Measurements from ENCODE around the gene NCKAP5L. TPM values are rescaled to one million over a fixed set of nuclear protein-coding genes. Genes with fewer than 3 reads are reported as not detected.

Gene NCKAP5L
- total and polyA plus RNA-seq, 2 experiments from 2014 or later: 10.2 to 37.0 TPM

DNA sequence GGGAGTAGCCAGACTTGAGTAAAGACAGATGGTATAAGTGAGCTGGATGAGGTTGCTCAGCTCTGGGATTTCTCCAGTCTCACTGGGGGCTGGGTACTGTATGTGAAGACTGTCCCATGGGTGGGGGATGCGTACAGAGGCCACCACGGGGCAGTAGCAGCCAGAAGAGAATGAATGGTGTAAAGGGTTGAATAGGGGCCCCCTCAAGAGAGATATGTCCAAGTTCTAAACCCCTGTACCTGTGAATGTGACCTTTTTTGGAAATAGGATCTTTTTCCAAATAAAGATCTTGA, 36.5 kb upstream of the NCKAP5L start:
- H3K27me3 Mint-ChIP-seq (ENCODE audit: insufficient read depth, low read depth, poor library complexity): peaks cover 14% of the 10 kb centered on the region

More for the DNA sequence above, 36.5 kb upstream of the NCKAP5L start:
- Histone ChIP-seq H3K27ac (ENCODE audit: low read depth) (no peak overlapping the region), H3F3A (replicated peaks; ENCODE audit: low read depth) (no peaks in the 10 kb centered on the region), H3K36me3 (ENCODE audit: insufficient read depth) (no peaks in the 10 kb centered on the region), H2AFZ (no peak overlapping the region), H3K79me2 (replicated peaks; ENCODE audit: insufficient read depth) (no peaks in the 10 kb centered on the region), H3K9me2 (ENCODE audit: insufficient read depth) (no peaks in the 10 kb centered on the region), H4K20me1 (replicated peaks; ENCODE audit: insufficient read depth) (no peaks in the 10 kb centered on the region), H3K27me3 (ENCODE audit: insufficient read depth) (no peaks in the 10 kb centered on the region), H3K4me1 (ENCODE audit: insufficient read depth) (no peaks in the 10 kb centered on the region; the same call in 1 of the 2 replicates), H3K4me2 (no peak overlapping the region), H3K4me3 (no peak overlapping the region)
- H3K9me3 Mint-ChIP-seq: peaks cover 8% of the 10 kb centered on the region
- H3K4me1 Mint-ChIP-seq: peaks cover 7% of the 10 kb centered on the region
- TF ChIP-seq POLR2AphosphoS5 (IDR thresholded peaks at IDR 0.05; ENCODE audit: low read depth) (no peak), ZNF114 (CRISPR knock-in tag; IDR thresholded peaks at IDR 0.05) (no peak), CREB1 (CRISPR knock-in tag; IDR thresholded peaks at IDR 0.05; ENCODE audit: low read depth) (no peak), JUNB (IDR thresholded peaks at IDR 0.05; ENCODE audit: unreplicated experiment) (no peak), ZNF462 (CRISPR knock-in tag; IDR thresholded peaks at IDR 0.05) (no peak), STAT1 (IDR thresholded peaks at IDR 0.05; ENCODE audit: unreplicated experiment) (no peak), ZNF331 (CRISPR knock-in tag; IDR thresholded peaks at IDR 0.05; ENCODE audit: low read depth) (no peak), NANOG (IDR thresholded peaks at IDR 0.05; ENCODE audit: borderline replicate concordance) (no peak), EZH2 (IDR thresholded peaks at IDR 0.05; ENCODE audit: low read depth, unreplicated experiment) (no peak), EZH2phosphoT487 (IDR thresholded peaks at IDR 0.05; ENCODE audit: unreplicated experiment) (no peak)
- TF ChIP-seq, protein P1, sequence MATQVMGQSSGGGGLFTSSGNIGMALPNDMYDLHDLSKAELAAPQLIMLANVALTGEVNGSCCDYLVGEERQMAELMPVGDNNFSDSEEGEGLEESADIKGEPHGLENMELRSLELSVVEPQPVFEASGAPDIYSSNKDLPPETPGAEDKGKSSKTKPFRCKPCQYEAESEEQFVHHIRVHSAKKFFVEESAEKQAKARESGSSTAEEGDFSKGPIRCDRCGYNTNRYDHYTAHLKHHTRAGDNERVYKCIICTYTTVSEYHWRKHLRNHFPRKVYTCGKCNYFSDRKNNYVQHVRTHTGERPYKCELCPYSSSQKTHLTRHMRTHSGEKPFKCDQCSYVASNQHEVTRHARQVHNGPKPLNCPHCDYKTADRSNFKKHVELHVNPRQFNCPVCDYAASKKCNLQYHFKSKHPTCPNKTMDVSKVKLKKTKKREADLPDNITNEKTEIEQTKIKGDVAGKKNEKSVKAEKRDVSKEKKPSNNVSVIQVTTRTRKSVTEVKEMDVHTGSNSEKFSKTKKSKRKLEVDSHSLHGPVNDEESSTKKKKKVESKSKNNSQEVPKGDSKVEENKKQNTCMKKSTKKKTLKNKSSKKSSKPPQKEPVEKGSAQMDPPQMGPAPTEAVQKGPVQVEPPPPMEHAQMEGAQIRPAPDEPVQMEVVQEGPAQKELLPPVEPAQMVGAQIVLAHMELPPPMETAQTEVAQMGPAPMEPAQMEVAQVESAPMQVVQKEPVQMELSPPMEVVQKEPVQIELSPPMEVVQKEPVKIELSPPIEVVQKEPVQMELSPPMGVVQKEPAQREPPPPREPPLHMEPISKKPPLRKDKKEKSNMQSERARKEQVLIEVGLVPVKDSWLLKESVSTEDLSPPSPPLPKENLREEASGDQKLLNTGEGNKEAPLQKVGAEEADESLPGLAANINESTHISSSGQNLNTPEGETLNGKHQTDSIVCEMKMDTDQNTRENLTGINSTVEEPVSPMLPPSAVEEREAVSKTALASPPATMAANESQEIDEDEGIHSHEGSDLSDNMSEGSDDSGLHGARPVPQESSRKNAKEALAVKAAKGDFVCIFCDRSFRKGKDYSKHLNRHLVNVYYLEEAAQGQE (IDR thresholded peaks at IDR 0.05; ENCODE audit: unreplicated experiment): no peak
- TF ChIP-seq, protein P2, sequence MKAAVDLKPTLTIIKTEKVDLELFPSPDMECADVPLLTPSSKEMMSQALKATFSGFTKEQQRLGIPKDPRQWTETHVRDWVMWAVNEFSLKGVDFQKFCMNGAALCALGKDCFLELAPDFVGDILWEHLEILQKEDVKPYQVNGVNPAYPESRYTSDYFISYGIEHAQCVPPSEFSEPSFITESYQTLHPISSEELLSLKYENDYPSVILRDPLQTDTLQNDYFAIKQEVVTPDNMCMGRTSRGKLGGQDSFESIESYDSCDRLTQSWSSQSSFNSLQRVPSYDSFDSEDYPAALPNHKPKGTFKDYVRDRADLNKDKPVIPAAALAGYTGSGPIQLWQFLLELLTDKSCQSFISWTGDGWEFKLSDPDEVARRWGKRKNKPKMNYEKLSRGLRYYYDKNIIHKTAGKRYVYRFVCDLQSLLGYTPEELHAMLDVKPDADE (IDR thresholded peaks at IDR 0.05): no peak
- TF ChIP-seq, protein P3, sequence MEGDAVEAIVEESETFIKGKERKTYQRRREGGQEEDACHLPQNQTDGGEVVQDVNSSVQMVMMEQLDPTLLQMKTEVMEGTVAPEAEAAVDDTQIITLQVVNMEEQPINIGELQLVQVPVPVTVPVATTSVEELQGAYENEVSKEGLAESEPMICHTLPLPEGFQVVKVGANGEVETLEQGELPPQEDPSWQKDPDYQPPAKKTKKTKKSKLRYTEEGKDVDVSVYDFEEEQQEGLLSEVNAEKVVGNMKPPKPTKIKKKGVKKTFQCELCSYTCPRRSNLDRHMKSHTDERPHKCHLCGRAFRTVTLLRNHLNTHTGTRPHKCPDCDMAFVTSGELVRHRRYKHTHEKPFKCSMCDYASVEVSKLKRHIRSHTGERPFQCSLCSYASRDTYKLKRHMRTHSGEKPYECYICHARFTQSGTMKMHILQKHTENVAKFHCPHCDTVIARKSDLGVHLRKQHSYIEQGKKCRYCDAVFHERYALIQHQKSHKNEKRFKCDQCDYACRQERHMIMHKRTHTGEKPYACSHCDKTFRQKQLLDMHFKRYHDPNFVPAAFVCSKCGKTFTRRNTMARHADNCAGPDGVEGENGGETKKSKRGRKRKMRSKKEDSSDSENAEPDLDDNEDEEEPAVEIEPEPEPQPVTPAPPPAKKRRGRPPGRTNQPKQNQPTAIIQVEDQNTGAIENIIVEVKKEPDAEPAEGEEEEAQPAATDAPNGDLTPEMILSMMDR (conservative IDR thresholded peaks at IDR 0.05; ENCODE audit: low read depth in 2 of 2): no peak
- H3K27ac Mint-ChIP-seq: no peak overlapping the region
- peaks cover 3% of the 10 kb centered on the region for H3K36me3 Mint-ChIP-seq (ENCODE audit: low read depth)
- ATAC-seq (no peak), DNase-seq (ENCODE audit: low spot score) (no peak)
- no peak overlapping the region for H3K4me3 Mint-ChIP-seq

Measured in GM23338 (cell line).